GM23338 (cell line): ENCODE results near the gene RAD51. TPM values are rescaled to one million over a fixed set of nuclear protein-coding genes. Genes with fewer than 3 reads are reported as not detected.

Source experiments
- ATAC-seq: fragments of 200-7000 bp; cut with Tn5 transposase; 3 replicates; pipeline ENCODE4 v1.9.1; 2020
- DNase-seq: peaks from one replicate; pipeline ENCODE4 v3.0.0-alpha.2; 2015; ENCODE audit warnings: low spot score
- H2AFZ ChIP-seq: fragments of 200-600 bp; sonication (generic); 2 replicates; pipeline ENCODE4 v1.8.0; 2016; ENCODE audit warnings: antibody characterized with exemption, mild to moderate bottlenecking, moderate library complexity
- H3F3A ChIP-seq: fragments of 200-600 bp; sonication (generic); replicated peaks from 2 replicates; pipeline ENCODE4 v1.8.0; 2017; ENCODE audit warnings: antibody characterized with exemption, mixed run types, low read depth
- H3K27ac ChIP-seq: fragments of 200-600 bp; sonication (generic); 2 replicates; pipeline ENCODE4 v1.6.1; 2016; ENCODE audit warnings: low read depth
- H3K27me3 ChIP-seq: fragments of 200-600 bp; sonication (generic); 2 replicates; pipeline ENCODE4 v1.8.0; 2016; ENCODE audit warnings: mild to moderate bottlenecking, mixed run types, moderate library complexity; ENCODE audit not compliant: insufficient read depth
- H3K36me3 ChIP-seq: fragments of 200-600 bp; sonication (generic); 2 replicates; pipeline ENCODE4 v1.8.0; 2016; ENCODE audit warnings: mild to moderate bottlenecking; ENCODE audit not compliant: insufficient read depth
- H3K4me1 ChIP-seq: fragments of 200-600 bp; sonication (generic); 2 replicates; pipeline ENCODE4 v1.8.0; 2016; ENCODE audit warnings: mild to moderate bottlenecking, moderate library complexity; ENCODE audit not compliant: insufficient read depth
- H3K4me2 ChIP-seq: fragments of 200-600 bp; sonication (generic); 2 replicates; pipeline ENCODE4 v1.7.1; 2017; ENCODE audit warnings: mixed run types
- H3K4me3 ChIP-seq: fragments of 200-600 bp; sonication (generic); 2 replicates; pipeline ENCODE4 v1.6.1; 2016; ENCODE audit warnings: mixed run types
- H3K79me2 ChIP-seq: fragments of 200-600 bp; sonication (generic); replicated peaks from 2 replicates; pipeline ENCODE4 v1.8.0; 2017; ENCODE audit warnings: mild to moderate bottlenecking; ENCODE audit not compliant: insufficient read depth
- H3K9me2 ChIP-seq: fragments of 200-600 bp; sonication (generic); 2 replicates; pipeline ENCODE4 v1.8.0; 2017; ENCODE audit not compliant: insufficient read depth
- H4K20me1 ChIP-seq: fragments of 200-600 bp; sonication (generic); replicated peaks from 2 replicates; pipeline ENCODE4 v1.8.0; 2017; ENCODE audit warnings: mild to moderate bottlenecking; ENCODE audit not compliant: insufficient read depth
- H3K27ac Mint-ChIP-seq: 2 replicates; pipeline ENCODE4 v1.8.0; 2020; ENCODE audit warnings: inconsistent platforms, mild to moderate bottlenecking, moderate library complexity, mixed read lengths
- H3K27me3 Mint-ChIP-seq: 3 replicates; pipeline ENCODE4 v1.8.0; 2022; ENCODE audit warnings: low read depth, mild to moderate bottlenecking, moderate library complexity, mixed read lengths, inconsistent platforms; ENCODE audit not compliant: insufficient read depth, poor library complexity
- H3K36me3 Mint-ChIP-seq: 3 replicates; pipeline ENCODE4 v1.8.0; 2021; ENCODE audit warnings: low read depth, mild to moderate bottlenecking, inconsistent platforms, moderate library complexity, mixed read lengths
- H3K4me1 Mint-ChIP-seq: 3 replicates; pipeline ENCODE4 v1.8.0; 2020; ENCODE audit warnings: mild to moderate bottlenecking, inconsistent platforms, mixed read lengths
- H3K4me3 Mint-ChIP-seq: 3 replicates; pipeline ENCODE4 v1.8.0; 2021; ENCODE audit warnings: moderate library complexity, mild to moderate bottlenecking, inconsistent platforms, mixed read lengths
- H3K9me3 Mint-ChIP-seq: 3 replicates; pipeline ENCODE4 v1.8.0; 2020; ENCODE audit warnings: moderate library complexity, mild to moderate bottlenecking, inconsistent platforms, mixed read lengths
- EZH2 ChIP-seq: fragments of 200-600 bp; sonication (generic); IDR thresholded peaks from one replicate; pipeline ENCODE4 v1.8.0; 2017; ENCODE audit warnings: antibody characterized with exemption, mild to moderate bottlenecking, low read depth; ENCODE audit not compliant: unreplicated experiment
- EZH2phosphoT487 ChIP-seq: fragments of 200-600 bp; sonication (generic); IDR thresholded peaks from one replicate; pipeline ENCODE4 v1.8.1; 2018; ENCODE audit warnings: antibody characterized with exemption; ENCODE audit not compliant: unreplicated experiment
- JUNB ChIP-seq: IDR thresholded peaks from one replicate; pipeline ENCODE4 v1.6.1; 2016; ENCODE audit warnings: antibody characterized with exemption; ENCODE audit not compliant: unreplicated experiment
- POLR2AphosphoS5 ChIP-seq: IDR thresholded peaks from 2 replicates; pipeline ENCODE4 v1.6.1; 2016; ENCODE audit warnings: antibody characterized with exemption, low read depth
- STAT1 ChIP-seq: IDR thresholded peaks from one replicate; pipeline ENCODE4 v1.6.1; 2016; ENCODE audit warnings: antibody characterized with exemption; ENCODE audit not compliant: unreplicated experiment
- ZNF114 ChIP-seq: fragments of 250-450 bp; sonication (Bioruptor Pico); IDR thresholded peaks from 2 replicates; pipeline ENCODE4 v1.5.0; 2020; ENCODE audit warnings: mild to moderate bottlenecking, moderate library complexity
- ZNF331 ChIP-seq: fragments of 250-450 bp; sonication (Bioruptor Pico); IDR thresholded peaks from 2 replicates; pipeline ENCODE4 v1.5.0; 2020; ENCODE audit warnings: low read depth, mild to moderate bottlenecking, moderate library complexity
- polyA plus RNA-seq: library from polyadenylated mRNA; unstranded; fragments of >200 nt; fragmentation: Nextera tagmentation; extraction: Ambion mirVana; gene quantifications from 2 replicates; pipeline ENCODE4 v1.2.1, GENCODE V29; 2016
- total RNA-seq: library from RNA; depleted of rRNA; stranded (reverse); fragments of >200 nt; shearing (Covaris generic); gene quantifications from 2 replicates; pipeline ENCODE4 v1.2.3, GENCODE V29; 2014
- TF ChIP-seq, protein P1 (sequence below): IDR thresholded peaks from 2 replicates; pipeline ENCODE4 v1.6.1; 2016; ENCODE audit warnings: antibody characterized with exemption
- TF ChIP-seq, protein P2 (sequence below): fragments of 250-450 bp; sonication (Bioruptor Pico); IDR thresholded peaks from 2 replicates; pipeline ENCODE4 v1.5.0; 2020; ENCODE audit warnings: mild to moderate bottlenecking, moderate library complexity
- TF ChIP-seq, protein P3 (sequence below), 2 experiments: fragments of 200-600 bp in 1 of 2; sonication (generic) in 1 of 2; conservative IDR thresholded peaks; 2 replicates each; pipeline versions ENCODE4 v1.5.1 to v1.6.1; 2016 to 2017; ENCODE audit warnings: antibody characterized with exemption in 2 of 2, low read depth in 2 of 2, mild to moderate bottlenecking in 2 of 2, moderate library complexity in 1 of 2

RAD51 gene
- total and polyA plus RNA-seq, 2 experiments from 2014 or later, result 20.3 to 26.2 TPM

DNA sequence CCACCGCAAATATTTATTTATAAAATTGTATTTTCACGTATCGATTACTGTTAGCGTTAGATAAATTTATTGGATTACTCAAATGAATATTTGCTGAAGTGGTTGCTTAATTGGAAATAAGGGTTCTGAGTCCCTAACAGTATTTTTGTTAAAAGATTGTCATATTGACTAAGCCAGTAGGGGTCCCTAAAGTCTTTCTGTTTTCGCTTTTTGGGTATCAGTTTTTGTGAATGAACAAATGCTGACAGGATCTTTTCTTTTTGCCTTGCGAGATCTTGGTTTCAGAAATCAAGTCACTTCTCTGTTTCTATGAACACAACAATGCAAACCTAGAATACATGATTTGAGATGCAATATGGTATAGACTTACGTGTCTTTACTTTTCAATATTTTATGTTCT lies 7.1 kb downstream of the RAD51 start:
- DNase-seq, result peak; percentile 35
- peaks cover 64% of the 10 kb centered on the region for H3K36me3 ChIP-seq

DNA sequence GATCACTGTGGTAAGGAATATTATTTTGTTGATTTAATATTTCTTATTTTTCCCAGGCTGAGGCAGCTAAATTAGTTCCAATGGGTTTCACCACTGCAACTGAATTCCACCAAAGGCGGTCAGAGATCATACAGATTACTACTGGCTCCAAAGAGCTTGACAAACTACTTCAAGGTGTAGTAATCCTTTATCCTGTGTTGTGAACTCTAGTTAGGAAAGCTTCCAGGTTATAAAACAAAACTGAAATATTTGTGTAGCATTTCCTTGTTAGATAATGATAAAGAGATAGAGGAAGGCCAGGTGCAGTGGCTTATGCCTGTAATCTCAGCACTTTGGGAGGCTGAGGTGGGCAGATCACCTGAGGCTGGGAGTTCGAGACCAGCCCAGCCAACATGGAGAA lies 11.1 kb downstream of the RAD51 start:
- Mint-ChIP-seq H3K4me1 (no peaks in the 10 kb centered on the region), H3K36me3 (peaks cover 68% of the 10 kb centered on the region), H3K27me3 (peaks cover 2% of the 10 kb centered on the region), H3K27ac (no peak overlapping the region), H3K4me3 (no peak overlapping the region), H3K9me3 (no peaks in the 10 kb centered on the region)
- no peak for ATAC-seq
- H3K79me2 ChIP-seq, result no peaks in the 10 kb centered on the region
- no peaks in the 10 kb centered on the region for H3K27me3 ChIP-seq
- H3K36me3 ChIP-seq, result peaks cover 55% of the 10 kb centered on the region
- H2AFZ ChIP-seq, result no peak overlapping the region
- no peak overlapping the region for H3K27ac ChIP-seq
- no peak overlapping the region for H3K4me2 ChIP-seq
- peaks cover 7% of the 10 kb centered on the region; the same call in 1 of the 2 replicates for H4K20me1 ChIP-seq
- H3K4me1 ChIP-seq, result no peaks in the 10 kb centered on the region
- H3F3A ChIP-seq, result 0 out of 2 replicates have a peak, but pooled peaks cover 2% of the 10 kb centered on the region
- H3K4me3 ChIP-seq, result no peak overlapping the region
- H3K9me2 ChIP-seq, result no peaks in the 10 kb centered on the region
- no peak for DNase-seq
- no peak for TF ChIP-seq STAT1
- TF ChIP-seq ZNF331 (CRISPR knock-in tag), result no peak
- TF ChIP-seq EZH2, result no peak
- TF ChIP-seq, protein P1, sequence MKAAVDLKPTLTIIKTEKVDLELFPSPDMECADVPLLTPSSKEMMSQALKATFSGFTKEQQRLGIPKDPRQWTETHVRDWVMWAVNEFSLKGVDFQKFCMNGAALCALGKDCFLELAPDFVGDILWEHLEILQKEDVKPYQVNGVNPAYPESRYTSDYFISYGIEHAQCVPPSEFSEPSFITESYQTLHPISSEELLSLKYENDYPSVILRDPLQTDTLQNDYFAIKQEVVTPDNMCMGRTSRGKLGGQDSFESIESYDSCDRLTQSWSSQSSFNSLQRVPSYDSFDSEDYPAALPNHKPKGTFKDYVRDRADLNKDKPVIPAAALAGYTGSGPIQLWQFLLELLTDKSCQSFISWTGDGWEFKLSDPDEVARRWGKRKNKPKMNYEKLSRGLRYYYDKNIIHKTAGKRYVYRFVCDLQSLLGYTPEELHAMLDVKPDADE, result no peak
- TF ChIP-seq POLR2AphosphoS5, result no peak
- no peak for TF ChIP-seq EZH2phosphoT487
- TF ChIP-seq, protein P2, sequence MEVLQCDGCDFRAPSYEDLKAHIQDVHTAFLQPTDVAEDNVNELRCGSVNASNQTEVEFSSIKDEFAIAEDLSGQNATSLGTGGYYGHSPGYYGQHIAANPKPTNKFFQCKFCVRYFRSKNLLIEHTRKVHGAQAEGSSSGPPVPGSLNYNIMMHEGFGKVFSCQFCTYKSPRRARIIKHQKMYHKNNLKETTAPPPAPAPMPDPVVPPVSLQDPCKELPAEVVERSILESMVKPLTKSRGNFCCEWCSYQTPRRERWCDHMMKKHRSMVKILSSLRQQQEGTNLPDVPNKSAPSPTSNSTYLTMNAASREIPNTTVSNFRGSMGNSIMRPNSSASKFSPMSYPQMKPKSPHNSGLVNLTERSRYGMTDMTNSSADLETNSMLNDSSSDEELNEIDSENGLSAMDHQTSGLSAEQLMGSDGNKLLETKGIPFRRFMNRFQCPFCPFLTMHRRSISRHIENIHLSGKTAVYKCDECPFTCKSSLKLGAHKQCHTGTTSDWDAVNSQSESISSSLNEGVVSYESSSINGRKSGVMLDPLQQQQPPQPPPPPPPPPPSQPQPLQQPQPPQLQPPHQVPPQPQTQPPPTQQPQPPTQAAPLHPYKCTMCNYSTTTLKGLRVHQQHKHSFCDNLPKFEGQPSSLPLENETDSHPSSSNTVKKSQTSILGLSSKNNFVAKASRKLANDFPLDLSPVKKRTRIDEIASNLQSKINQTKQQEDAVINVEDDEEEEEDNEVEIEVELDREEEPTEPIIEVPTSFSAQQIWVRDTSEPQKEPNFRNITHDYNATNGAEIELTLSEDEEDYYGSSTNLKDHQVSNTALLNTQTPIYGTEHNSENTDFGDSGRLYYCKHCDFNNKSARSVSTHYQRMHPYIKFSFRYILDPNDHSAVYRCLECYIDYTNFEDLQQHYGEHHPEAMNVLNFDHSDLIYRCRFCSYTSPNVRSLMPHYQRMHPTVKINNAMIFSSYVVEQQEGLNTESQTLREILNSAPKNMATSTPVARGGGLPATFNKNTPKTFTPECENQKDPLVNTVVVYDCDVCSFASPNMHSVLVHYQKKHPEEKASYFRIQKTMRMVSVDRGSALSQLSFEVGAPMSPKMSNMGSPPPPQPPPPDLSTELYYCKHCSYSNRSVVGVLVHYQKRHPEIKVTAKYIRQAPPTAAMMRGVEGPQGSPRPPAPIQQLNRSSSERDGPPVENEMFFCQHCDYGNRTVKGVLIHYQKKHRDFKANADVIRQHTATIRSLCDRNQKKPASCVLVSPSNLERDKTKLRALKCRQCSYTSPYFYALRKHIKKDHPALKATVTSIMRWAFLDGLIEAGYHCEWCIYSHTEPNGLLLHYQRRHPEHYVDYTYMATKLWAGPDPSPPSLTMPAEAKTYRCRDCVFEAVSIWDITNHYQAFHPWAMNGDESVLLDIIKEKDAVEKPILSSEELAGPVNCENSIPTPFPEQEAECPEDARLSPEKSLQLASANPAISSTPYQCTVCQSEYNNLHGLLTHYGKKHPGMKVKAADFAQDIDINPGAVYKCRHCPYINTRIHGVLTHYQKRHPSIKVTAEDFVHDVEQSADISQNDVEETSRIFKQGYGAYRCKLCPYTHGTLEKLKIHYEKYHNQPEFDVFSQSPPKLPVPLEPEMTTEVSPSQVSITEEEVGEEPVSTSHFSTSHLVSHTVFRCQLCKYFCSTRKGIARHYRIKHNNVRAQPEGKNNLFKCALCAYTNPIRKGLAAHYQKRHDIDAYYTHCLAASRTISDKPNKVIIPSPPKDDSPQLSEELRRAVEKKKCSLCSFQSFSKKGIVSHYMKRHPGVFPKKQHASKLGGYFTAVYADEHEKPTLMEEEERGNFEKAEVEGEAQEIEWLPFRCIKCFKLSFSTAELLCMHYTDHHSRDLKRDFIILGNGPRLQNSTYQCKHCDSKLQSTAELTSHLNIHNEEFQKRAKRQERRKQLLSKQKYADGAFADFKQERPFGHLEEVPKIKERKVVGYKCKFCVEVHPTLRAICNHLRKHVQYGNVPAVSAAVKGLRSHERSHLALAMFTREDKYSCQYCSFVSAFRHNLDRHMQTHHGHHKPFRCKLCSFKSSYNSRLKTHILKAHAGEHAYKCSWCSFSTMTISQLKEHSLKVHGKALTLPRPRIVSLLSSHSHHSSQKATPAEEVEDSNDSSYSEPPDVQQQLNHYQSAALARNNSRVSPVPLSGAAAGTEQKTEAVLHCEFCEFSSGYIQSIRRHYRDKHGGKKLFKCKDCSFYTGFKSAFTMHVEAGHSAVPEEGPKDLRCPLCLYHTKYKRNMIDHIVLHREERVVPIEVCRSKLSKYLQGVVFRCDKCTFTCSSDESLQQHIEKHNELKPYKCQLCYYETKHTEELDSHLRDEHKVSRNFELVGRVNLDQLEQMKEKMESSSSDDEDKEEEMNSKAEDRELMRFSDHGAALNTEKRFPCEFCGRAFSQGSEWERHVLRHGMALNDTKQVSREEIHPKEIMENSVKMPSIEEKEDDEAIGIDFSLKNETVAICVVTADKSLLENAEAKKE (CRISPR knock-in tag), result no peak
- TF ChIP-seq, protein P3, sequence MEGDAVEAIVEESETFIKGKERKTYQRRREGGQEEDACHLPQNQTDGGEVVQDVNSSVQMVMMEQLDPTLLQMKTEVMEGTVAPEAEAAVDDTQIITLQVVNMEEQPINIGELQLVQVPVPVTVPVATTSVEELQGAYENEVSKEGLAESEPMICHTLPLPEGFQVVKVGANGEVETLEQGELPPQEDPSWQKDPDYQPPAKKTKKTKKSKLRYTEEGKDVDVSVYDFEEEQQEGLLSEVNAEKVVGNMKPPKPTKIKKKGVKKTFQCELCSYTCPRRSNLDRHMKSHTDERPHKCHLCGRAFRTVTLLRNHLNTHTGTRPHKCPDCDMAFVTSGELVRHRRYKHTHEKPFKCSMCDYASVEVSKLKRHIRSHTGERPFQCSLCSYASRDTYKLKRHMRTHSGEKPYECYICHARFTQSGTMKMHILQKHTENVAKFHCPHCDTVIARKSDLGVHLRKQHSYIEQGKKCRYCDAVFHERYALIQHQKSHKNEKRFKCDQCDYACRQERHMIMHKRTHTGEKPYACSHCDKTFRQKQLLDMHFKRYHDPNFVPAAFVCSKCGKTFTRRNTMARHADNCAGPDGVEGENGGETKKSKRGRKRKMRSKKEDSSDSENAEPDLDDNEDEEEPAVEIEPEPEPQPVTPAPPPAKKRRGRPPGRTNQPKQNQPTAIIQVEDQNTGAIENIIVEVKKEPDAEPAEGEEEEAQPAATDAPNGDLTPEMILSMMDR (conservative IDR thresholded peaks at IDR 0.05; ENCODE audit: low read depth in 2 of 2), result no peak
- no peak for TF ChIP-seq ZNF114 (CRISPR knock-in tag)

More for the DNA sequence above, 7.1 kb downstream of the RAD51 start:
- no peaks in the 10 kb centered on the region for H3K4me1 Mint-ChIP-seq
- H3K36me3 Mint-ChIP-seq, result peaks cover 71% of the 10 kb centered on the region
- no peak for ATAC-seq
- Histone ChIP-seq H2AFZ (no peak overlapping the region), H3K4me2 (no peak overlapping the region), H3K4me3 (no peak overlapping the region), H4K20me1 (peaks cover 12% of the 10 kb centered on the region), H3K9me2 (no peaks in the 10 kb centered on the region), H3K27me3 (no peaks in the 10 kb centered on the region), H3K4me1 (no peaks in the 10 kb centered on the region), H3K79me2 (peaks cover 20% of the 10 kb centered on the region), H3F3A (0 out of 2 replicates have a peak, but pooled peaks cover 5% of the 10 kb centered on the region), H3K27ac (no peak overlapping the region)
- H3K9me3 Mint-ChIP-seq, result no peaks in the 10 kb centered on the region
- H3K27me3 Mint-ChIP-seq, result peaks cover 4% of the 10 kb centered on the region
- H3K4me3 Mint-ChIP-seq, result no peak overlapping the region
- TF ChIP-seq, protein P3 (conservative IDR thresholded peaks at IDR 0.05; ENCODE audit: low read depth in 2 of 2), result peak in 1 of 2 experiments; percentile 39; a peak in 3 of 4 replicates
- no peak for TF ChIP-seq JUNB
- no peak overlapping the region for H3K27ac Mint-ChIP-seq
